Measurements from ENCODE around the gene COPRS. TPM values are rescaled to one million over a fixed set of nuclear protein-coding genes. Genes with fewer than 3 reads are reported as not detected.
A peak's percentile ranks its signal among the peaks of the same experiment; 100 is the strongest.

Gene COPRS
- total RNA-seq, 4 donors from 2014 or later = 72.1 to 117 (median 83.1) TPM

GRCh38 chr17:31878703-31879073, 19.6 kb upstream of the COPRS start:
- Histone ChIP-seq H3K9me3 (no peaks in the 10 kb centered on the region), H3K27ac (peak overlapping the region in 1 of 4 donors; percentile 32), H3K27me3 (no peaks in the 10 kb centered on the region), H3K36me3 (peaks cover 5 to 99% (median 33%) of the 10 kb centered on the region in 3 donors), H3K4me1 (peaks cover 0 to 5% (median 0%) of the 10 kb centered on the region in 4 donors), H3K4me3 (no peak overlapping the region)
- no peak for TF ChIP-seq CTCF (IDR thresholded peaks at IDR 0.05)
- TF ChIP-seq POLR2A (IDR thresholded peaks at IDR 0.05) = no peak
- TF ChIP-seq EP300 (IDR thresholded peaks at IDR 0.05) = no peak
- DNase-seq (ENCODE audit: low spot score in 2 of 2) = no peak

GRCh38 chr17:31877911-31878702, 19.1 kb upstream of the COPRS start:
- Histone ChIP-seq H3K9me3 (no peaks in the 10 kb centered on the region), H3K27ac (peak overlapping the region in 1 of 4 donors; percentile 36), H3K4me3 (no peak overlapping the region), H3K4me1 (peaks cover 0 to 5% (median 0%) of the 10 kb centered on the region in 4 donors), H3K27me3 (no peaks in the 10 kb centered on the region), H3K36me3 (peaks cover 5 to 99% (median 32%) of the 10 kb centered on the region in 3 donors)
- TF ChIP-seq CTCF (IDR thresholded peaks at IDR 0.05) = no peak
- 60 to 61% methylated on average over 9 of the region's 9 CpGs for WGBS, 2 donors
- no peak for DNase-seq (ENCODE audit: low spot score in 2 of 2)

GRCh38 chr17:31877341-31877740, 18.3 kb upstream of the COPRS start:
- no peaks in the 10 kb centered on the region for H3K27me3 ChIP-seq
- H3K4me3 ChIP-seq = no peak overlapping the region
- H3K36me3 ChIP-seq = peaks cover 5 to 99% (median 32%) of the 10 kb centered on the region in 3 donors
- 84 to 86% methylated on average over 6 of the region's 6 CpGs for whole genome bisulfite sequencing, 2 donors
- no peaks in the 10 kb centered on the region for H3K9me3 ChIP-seq
- no peak for TF ChIP-seq CTCF (IDR thresholded peaks at IDR 0.05)
- no peak for DNase-seq (ENCODE audit: low spot score in 2 of 2)
- peaks cover 0 to 5% (median 0%) of the 10 kb centered on the region in 4 donors for H3K4me1 ChIP-seq
- H3K27ac ChIP-seq = peak overlapping the region in 1 of 4 donors; percentile 36

- no peak overlapping the region for H3K4me3 ChIP-seq
- no peaks in the 10 kb centered on the region for H3K27me3 ChIP-seq
- H3K36me3 ChIP-seq = peaks cover 6 to 99% (median 33%) of the 10 kb centered on the region in 3 donors
- H3K9me3 ChIP-seq = no peaks in the 10 kb centered on the region
- 78 to 89% methylated on average over 2 of the region's 2 CpGs for WGBS, 2 donors
- no peak for TF ChIP-seq POLR2A (IDR thresholded peaks at IDR 0.05)
- TF ChIP-seq CTCF (IDR thresholded peaks at IDR 0.05) = no peak
- no peak for TF ChIP-seq EP300 (IDR thresholded peaks at IDR 0.05)
- no peak overlapping the region for H3K27ac ChIP-seq
- H3K4me1 ChIP-seq = peaks cover 0 to 5% (median 0%) of the 10 kb centered on the region in 4 donors
- no peak for DNase-seq (ENCODE audit: low spot score in 2 of 2)
Observed at GRCh38 chr17:31875081-31875480, 16.0 kb upstream of the COPRS start.

GRCh38 chr17:31869797-31870568, 10.9 kb upstream of the COPRS start:
- no peaks in the 10 kb centered on the region for H3K4me1 ChIP-seq
- DNase-seq (ENCODE audit: low spot score in 2 of 2) = no peak
- peaks cover 8 to 100% (median 23%) of the 10 kb centered on the region in 3 donors for H3K36me3 ChIP-seq
- H3K27me3 ChIP-seq = no peaks in the 10 kb centered on the region
- no peak overlapping the region for H3K27ac ChIP-seq
- no peak overlapping the region for H3K4me3 ChIP-seq
- H3K9me3 ChIP-seq = no peaks in the 10 kb centered on the region
- 91% methylated on average over 5 of the region's 5 CpGs for WGBS, 2 donors
- no peak for TF ChIP-seq EP300 (IDR thresholded peaks at IDR 0.05)
- no peak for TF ChIP-seq POLR2A (IDR thresholded peaks at IDR 0.05)
- no peak for TF ChIP-seq CTCF (IDR thresholded peaks at IDR 0.05)
